A549 (cell line): Measurements from ENCODE around the gene PPP2R5E. TPM values are rescaled to one million over a fixed set of nuclear protein-coding genes. Genes with fewer than 3 reads are reported as not detected.

Experiments used
- ATAC-seq, 2 experiments: fragments of 200-7000 bp in 1 of 2; fragments of >200 bp in 1 of 2; cut with Nextera tagmentation in 1 of 2; cut with Tn5 transposase in 1 of 2; 3 replicates each; pipeline versions ENCODE4 v1.8.0 to v1.9.1; 2018 to 2020; ENCODE audit warnings: mild to moderate bottlenecking in 1 of 2, moderate library complexity in 1 of 2
- CTCF ChIA-PET: fragments of 300-600 bp; sonication (Branson Sonifier 250); formaldehyde crosslinking; extraction: SDS; loops from one replicate; lab custom pipeline; 2021; ENCODE audit warnings: antibody characterized with exemption, inconsistent platforms; lab: Yijun Ruan, JAX
- POLR2A ChIA-PET: fragments of 350-600 bp; formaldehyde crosslinking; extraction: SDS; loops from one replicate; lab custom pipeline; 2021; ENCODE audit warnings: antibody characterized with exemption, inconsistent platforms; lab: Yijun Ruan, JAX
- DNase-seq, 2 experiments: peaks; one replicate each; pipeline versions ENCODE4 v3.0.0 to v3.0.0-alpha.2; 2011 to 2016; ENCODE audit warnings: low read depth in 1 of 2, low spot score in 1 of 2
- FAIRE-seq: peaks from 2 replicates; lab custom pipeline; 2011; peaks lifted over from hg19 to GRCh38; lab: Jason Lieb, UNC
- H3K27ac ChIP-seq, 2 experiments: fragments of >200 bp; sonication (Bioruptor Twin); formaldehyde crosslinking; 3 replicates each; pipeline ENCODE4 v1.5.1; 2016 to 2017
- H3K4me1 ChIP-seq: fragments of >200 bp; sonication (Bioruptor Twin); formaldehyde crosslinking; 3 replicates; pipeline ENCODE4 v1.6.1; 2016
- H3K4me2 ChIP-seq: fragments of >200 bp; sonication (Bioruptor Twin); formaldehyde crosslinking; 3 replicates; pipeline ENCODE4 v1.6.1; 2016
- H3K4me3 ChIP-seq: fragments of >200 bp; sonication (Bioruptor Twin); formaldehyde crosslinking; 3 replicates; pipeline ENCODE4 v1.5.1; 2016
- H3K9me3 ChIP-seq: fragments of >200 bp; sonication (Bioruptor Twin); formaldehyde crosslinking; 3 replicates; pipeline ENCODE4 v1.6.1; 2016
- CHD2 ChIP-seq: fragments of 150-350 bp; IDR thresholded peaks from 2 replicates; pipeline ENCODE4 v1.6.1; 2014; ENCODE audit warnings: low read length; ENCODE audit not compliant: partially characterized antibody
- EHMT2 ChIP-seq: fragments of 200-600 bp; sonication (generic); IDR thresholded peaks from 2 replicates; pipeline ENCODE4 v1.6.1; 2016; ENCODE audit warnings: antibody characterized with exemption, low read depth, mild to moderate bottlenecking, moderate library complexity
- FOSB ChIP-seq: fragments of 250-450 bp; sonication (Bioruptor Pico); IDR thresholded peaks from 2 replicates; pipeline ENCODE4 v1.5.0; 2020; ENCODE audit warnings: mild to moderate bottlenecking, moderate library complexity
- FOSL2 ChIP-seq, 2 experiments: fragments of 450-650 bp in 1 of 2; fragments of >200 bp in 1 of 2; sonication (Bioruptor Twin) in 1 of 2; formaldehyde crosslinking; IDR thresholded peaks; 2 replicates each; pipeline versions ENCODE4 v1.5.0 to v1.6.1; 2016 to 2020; ENCODE audit warnings: mild to moderate bottlenecking in 1 of 2, moderate library complexity in 1 of 2
- HOXA7 ChIP-seq: fragments of 250-450 bp; sonication (Bioruptor Pico); IDR thresholded peaks from 2 replicates; pipeline ENCODE4 v1.5.0; 2020; ENCODE audit warnings: mild to moderate bottlenecking, moderate library complexity
- JUN ChIP-seq, 2 experiments: fragments of >200 bp; sonication (Bioruptor Twin); formaldehyde crosslinking; IDR thresholded peaks; 2 replicates in 1 of 2; 3 replicates in 1 of 2; pipeline ENCODE4 v1.6.1; 2016 to 2017
- JUNB ChIP-seq: fragments of >200 bp; sonication (Bioruptor Twin); formaldehyde crosslinking; IDR thresholded peaks from 2 replicates; pipeline ENCODE4 v1.6.1; 2016
- MAZ ChIP-seq: fragments of 150-350 bp; IDR thresholded peaks from 2 replicates; pipeline ENCODE4 v1.6.1; 2014; ENCODE audit warnings: antibody characterized with exemption, low read depth, low read length, borderline replicate concordance
- NPAS2 ChIP-seq: fragments of 250-450 bp; sonication (Bioruptor Pico); IDR thresholded peaks from 2 replicates; pipeline ENCODE4 v1.8.0; 2022; ENCODE audit warnings: mild to moderate bottlenecking, moderate library complexity, borderline replicate concordance
- RFX5 ChIP-seq: fragments of 450-650 bp; IDR thresholded peaks from 2 replicates; pipeline ENCODE4 v1.7.1; 2014; ENCODE audit warnings: antibody characterized with exemption, mild to moderate bottlenecking, moderate library complexity
- ZNF302 ChIP-seq: fragments of 250-450 bp; sonication (Bioruptor Pico); IDR thresholded peaks from 2 replicates; pipeline ENCODE4 v1.9.0; 2021; ENCODE audit warnings: inconsistent platforms, mild to moderate bottlenecking, moderate library complexity
- WGBS: methylation state at CpG from one replicate; pipeline ENCODE4 v1.1.6; 2017; ENCODE audit errors: missing lambda C conversion rate; 5-methylcytosine and 5-hydroxymethylcytosine counted together
- polyA plus RNA-seq, 4 experiments: library from polyadenylated mRNA; depleted of rRNA in 3 of 4; stranded (reverse); fragments of >200 nt; fragmentation: RNase III in 1 of 4; extraction: RNeasy Plus Mini Kit Qiagen cat#74134 plus additional on column Dnase treatment in 1 of 4; gene quantifications; 2 replicates in 3 of 4; 3 replicates in 1 of 4; pipeline ENCODE4 v1.2.3, GENCODE V29; 2011 to 2017
- TF ChIP-seq, protein P1 (sequence below): IDR thresholded peaks from 2 replicates; pipeline ENCODE4 v1.6.1; 2012
- TF ChIP-seq, protein P2 (sequence below): IDR thresholded peaks from 2 replicates; pipeline ENCODE4 v1.6.1; 2012
- TF ChIP-seq, protein P3 (sequence below): fragments of 200-600 bp; sonication (generic); IDR thresholded peaks from 2 replicates; pipeline ENCODE4 v1.6.1; 2016; ENCODE audit warnings: antibody characterized with exemption, mild to moderate bottlenecking, moderate library complexity
- TF ChIP-seq, protein P4 (sequence below): fragments of >200 bp; sonication (Bioruptor Twin); formaldehyde crosslinking; IDR thresholded peaks from 3 replicates; pipeline ENCODE4 v1.5.1; 2016
- TF ChIP-seq, protein P5 (sequence below): IDR thresholded peaks from 2 replicates; pipeline ENCODE4 v1.6.1; 2012; ENCODE audit warnings: low read depth, borderline replicate concordance

Gene PPP2R5E
- polyA plus RNA-seq, 2 of the 4 experiments (the other 2 are of a cell fraction), result 21.4 to 23.2 TPM

DNA sequence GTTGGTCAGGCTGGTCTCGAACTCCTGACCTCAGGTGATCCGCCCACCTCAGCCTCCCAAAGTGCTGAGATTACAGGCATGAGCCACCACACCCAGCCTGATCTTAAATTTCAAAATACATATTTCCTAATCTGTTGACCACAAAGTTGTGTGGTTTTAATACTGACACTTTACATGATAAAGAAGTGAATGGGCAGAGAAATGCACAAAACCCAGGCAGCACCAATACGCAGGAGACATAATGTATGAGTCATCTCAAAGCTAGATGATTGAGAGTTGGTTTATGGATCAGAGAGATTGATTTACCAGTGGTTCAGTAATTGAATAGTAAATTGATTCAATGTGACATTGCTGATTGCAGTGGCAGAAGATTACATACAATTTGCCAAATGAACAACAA, 19.2 kb upstream of the PPP2R5E start:
- WGBS, result 75% methylated on average over 3 of the region's 3 CpGs

DNA sequence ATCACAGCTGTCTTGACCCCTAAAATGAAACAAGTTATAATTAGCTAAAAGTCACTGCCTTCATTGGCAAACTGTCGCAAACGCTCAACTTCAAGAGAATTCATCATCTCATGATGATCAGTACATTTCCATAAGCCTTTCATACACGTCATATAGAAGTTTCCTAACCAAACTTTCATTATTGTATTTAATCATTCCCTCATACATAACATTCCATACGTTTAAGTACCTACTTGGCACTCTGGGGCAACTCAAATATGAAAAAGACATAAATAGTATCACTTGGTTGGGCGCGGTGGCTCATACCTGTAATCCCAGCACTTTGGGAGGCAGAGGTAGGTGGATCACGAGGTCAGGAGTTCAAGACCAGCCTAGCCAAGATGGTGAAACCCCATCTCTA, 12.4 kb upstream of the PPP2R5E start:
- Histone ChIP-seq H3K9me3 (no peaks in the 10 kb centered on the region), H3K27ac (no peak overlapping the region), H3K4me1 (peaks cover 3% of the 10 kb centered on the region; the same call in 1 of the 3 replicates), H3K4me2 (no peak overlapping the region), H3K4me3 (no peak overlapping the region)
- ATAC-seq, result no peak
- no peak for DNase-seq
- ChIA-PET CTCF (no interaction called here), POLR2A (interaction anchor here (0.7 kb wide), 1 partner anchor 907 kb away, joined by 3 read pairs; no protein-coding TSS in a partner anchor)
- 72% methylated on average over 7 of the region's 7 CpGs for WGBS
- no peak for TF ChIP-seq NPAS2 (CRISPR knock-in tag)
- no peak for TF ChIP-seq EHMT2
- no peak for TF ChIP-seq HOXA7 (CRISPR knock-in tag)
- no peak for TF ChIP-seq RFX5
- TF ChIP-seq, protein P1, sequence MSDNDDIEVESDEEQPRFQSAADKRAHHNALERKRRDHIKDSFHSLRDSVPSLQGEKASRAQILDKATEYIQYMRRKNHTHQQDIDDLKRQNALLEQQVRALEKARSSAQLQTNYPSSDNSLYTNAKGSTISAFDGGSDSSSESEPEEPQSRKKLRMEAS, result no peak
- TF ChIP-seq, protein P2, sequence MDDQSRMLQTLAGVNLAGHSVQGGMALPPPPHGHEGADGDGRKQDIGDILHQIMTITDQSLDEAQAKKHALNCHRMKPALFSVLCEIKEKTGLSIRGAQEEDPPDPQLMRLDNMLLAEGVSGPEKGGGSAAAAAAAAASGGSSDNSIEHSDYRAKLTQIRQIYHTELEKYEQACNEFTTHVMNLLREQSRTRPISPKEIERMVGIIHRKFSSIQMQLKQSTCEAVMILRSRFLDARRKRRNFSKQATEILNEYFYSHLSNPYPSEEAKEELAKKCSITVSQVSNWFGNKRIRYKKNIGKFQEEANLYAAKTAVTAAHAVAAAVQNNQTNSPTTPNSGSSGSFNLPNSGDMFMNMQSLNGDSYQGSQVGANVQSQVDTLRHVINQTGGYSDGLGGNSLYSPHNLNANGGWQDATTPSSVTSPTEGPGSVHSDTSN, result no peak
- no peak for FAIRE-seq

More for the DNA sequence above, 19.2 kb upstream of the PPP2R5E start:
- no peak for DNase-seq
- ATAC-seq, result no peak
- Histone ChIP-seq H3K27ac (no peak overlapping the region), H3K4me1 (peaks cover 12% of the 10 kb centered on the region; the same call in 2 of the 3 replicates), H3K4me3 (no peak overlapping the region), H3K4me2 (no peak overlapping the region), H3K9me3 (no peaks in the 10 kb centered on the region)
- ChIA-PET CTCF (no interaction called here), POLR2A (no interaction called here)
- FAIRE-seq, result no peak
- TF ChIP-seq, protein P3, sequence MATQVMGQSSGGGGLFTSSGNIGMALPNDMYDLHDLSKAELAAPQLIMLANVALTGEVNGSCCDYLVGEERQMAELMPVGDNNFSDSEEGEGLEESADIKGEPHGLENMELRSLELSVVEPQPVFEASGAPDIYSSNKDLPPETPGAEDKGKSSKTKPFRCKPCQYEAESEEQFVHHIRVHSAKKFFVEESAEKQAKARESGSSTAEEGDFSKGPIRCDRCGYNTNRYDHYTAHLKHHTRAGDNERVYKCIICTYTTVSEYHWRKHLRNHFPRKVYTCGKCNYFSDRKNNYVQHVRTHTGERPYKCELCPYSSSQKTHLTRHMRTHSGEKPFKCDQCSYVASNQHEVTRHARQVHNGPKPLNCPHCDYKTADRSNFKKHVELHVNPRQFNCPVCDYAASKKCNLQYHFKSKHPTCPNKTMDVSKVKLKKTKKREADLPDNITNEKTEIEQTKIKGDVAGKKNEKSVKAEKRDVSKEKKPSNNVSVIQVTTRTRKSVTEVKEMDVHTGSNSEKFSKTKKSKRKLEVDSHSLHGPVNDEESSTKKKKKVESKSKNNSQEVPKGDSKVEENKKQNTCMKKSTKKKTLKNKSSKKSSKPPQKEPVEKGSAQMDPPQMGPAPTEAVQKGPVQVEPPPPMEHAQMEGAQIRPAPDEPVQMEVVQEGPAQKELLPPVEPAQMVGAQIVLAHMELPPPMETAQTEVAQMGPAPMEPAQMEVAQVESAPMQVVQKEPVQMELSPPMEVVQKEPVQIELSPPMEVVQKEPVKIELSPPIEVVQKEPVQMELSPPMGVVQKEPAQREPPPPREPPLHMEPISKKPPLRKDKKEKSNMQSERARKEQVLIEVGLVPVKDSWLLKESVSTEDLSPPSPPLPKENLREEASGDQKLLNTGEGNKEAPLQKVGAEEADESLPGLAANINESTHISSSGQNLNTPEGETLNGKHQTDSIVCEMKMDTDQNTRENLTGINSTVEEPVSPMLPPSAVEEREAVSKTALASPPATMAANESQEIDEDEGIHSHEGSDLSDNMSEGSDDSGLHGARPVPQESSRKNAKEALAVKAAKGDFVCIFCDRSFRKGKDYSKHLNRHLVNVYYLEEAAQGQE, result no peak
- TF ChIP-seq JUN (IDR thresholded peaks at IDR 0.05) (no peak), FOSB (CRISPR knock-in tag) (no peak), FOSL2 (IDR thresholded peaks at IDR 0.05) (no peak), FOSL2 (CRISPR knock-in tag; IDR thresholded peaks at IDR 0.05) (peak; percentile 51; the same call in 1 of the 2 replicates), MAZ (no peak)

DNA sequence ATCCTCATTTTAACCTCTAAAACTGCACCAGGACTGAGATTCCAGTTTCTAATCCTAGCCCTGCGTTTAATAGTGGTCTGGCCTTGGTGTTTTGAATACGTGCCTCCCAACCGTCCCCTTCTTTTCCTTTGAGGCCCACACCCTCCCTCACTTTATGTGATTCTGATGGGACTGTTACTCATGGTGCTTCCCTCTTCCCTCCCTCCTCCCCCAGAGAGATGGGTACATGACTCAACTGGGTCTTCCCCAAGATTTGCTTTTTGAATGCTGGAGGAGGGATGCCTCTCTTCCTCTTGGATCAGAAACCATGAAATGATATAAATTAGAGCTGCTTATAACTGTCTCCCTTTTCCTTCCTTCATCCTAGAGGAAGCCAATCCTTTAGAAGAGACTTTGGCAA, 8.2 kb upstream of the PPP2R5E start:
- no peak for FAIRE-seq

More for the DNA sequence above, 8.2 kb upstream of the PPP2R5E start:
- DNase-seq (no peak), ATAC-seq (peak; percentile 24 to 51; a peak in 1 of 6 replicates)
- Histone ChIP-seq H3K4me3 (no peak overlapping the region), H3K9me3 (no peaks in the 10 kb centered on the region), H3K4me1 (peaks cover 3% of the 10 kb centered on the region; the same call in 1 of the 3 replicates), H3K27ac (no peak overlapping the region), H3K4me2 (no peak overlapping the region)
- TF ChIP-seq CHD2, result no peak
- TF ChIP-seq, protein P4, sequence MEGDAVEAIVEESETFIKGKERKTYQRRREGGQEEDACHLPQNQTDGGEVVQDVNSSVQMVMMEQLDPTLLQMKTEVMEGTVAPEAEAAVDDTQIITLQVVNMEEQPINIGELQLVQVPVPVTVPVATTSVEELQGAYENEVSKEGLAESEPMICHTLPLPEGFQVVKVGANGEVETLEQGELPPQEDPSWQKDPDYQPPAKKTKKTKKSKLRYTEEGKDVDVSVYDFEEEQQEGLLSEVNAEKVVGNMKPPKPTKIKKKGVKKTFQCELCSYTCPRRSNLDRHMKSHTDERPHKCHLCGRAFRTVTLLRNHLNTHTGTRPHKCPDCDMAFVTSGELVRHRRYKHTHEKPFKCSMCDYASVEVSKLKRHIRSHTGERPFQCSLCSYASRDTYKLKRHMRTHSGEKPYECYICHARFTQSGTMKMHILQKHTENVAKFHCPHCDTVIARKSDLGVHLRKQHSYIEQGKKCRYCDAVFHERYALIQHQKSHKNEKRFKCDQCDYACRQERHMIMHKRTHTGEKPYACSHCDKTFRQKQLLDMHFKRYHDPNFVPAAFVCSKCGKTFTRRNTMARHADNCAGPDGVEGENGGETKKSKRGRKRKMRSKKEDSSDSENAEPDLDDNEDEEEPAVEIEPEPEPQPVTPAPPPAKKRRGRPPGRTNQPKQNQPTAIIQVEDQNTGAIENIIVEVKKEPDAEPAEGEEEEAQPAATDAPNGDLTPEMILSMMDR, result no peak
- TF ChIP-seq JUNB, result no peak
- TF ChIP-seq, protein P5, sequence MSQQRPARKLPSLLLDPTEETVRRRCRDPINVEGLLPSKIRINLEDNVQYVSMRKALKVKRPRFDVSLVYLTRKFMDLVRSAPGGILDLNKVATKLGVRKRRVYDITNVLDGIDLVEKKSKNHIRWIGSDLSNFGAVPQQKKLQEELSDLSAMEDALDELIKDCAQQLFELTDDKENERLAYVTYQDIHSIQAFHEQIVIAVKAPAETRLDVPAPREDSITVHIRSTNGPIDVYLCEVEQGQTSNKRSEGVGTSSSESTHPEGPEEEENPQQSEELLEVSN, result no peak
- TF ChIP-seq ZNF302 (CRISPR knock-in tag), result no peak
- TF ChIP-seq FOSB (CRISPR knock-in tag), result no peak
- ChIA-PET POLR2A (no interaction called here), CTCF (interaction anchor here (0.6 to 1.5 kb wide), 4 partner anchors 15 to 1425 kb away, joined by 3 to 5 read pairs (median 3); no protein-coding TSS in a partner anchor)
- WGBS, result 59% methylated on average over 3 of the region's 3 CpGs
